HG03025 (cell line): ENCODE measurements around the gene CEBPG.

Experiments
- ATAC-seq: cut with Tn5 transposase; IDR thresholded peaks from one replicate; pipeline ENCODE4 v1.9.1; 2021; ENCODE audit warnings: mild to moderate bottlenecking, moderate library complexity; ENCODE audit not compliant: unreplicated experiment, low FRiP score

Gene CEBPG

GRCh38 chr19:33414667-33415605, 41.4 kb downstream of the CEBPG start:
- ATAC-seq: no peak

GRCh38 chr19:33416307-33417215, 43.1 kb downstream of the CEBPG start:
- no peak for ATAC-seq

- no peak for ATAC-seq
These were observed 44.2 kb downstream of the CEBPG start for GRCh38 chr19:33417751-33418150.

- no peak for ATAC-seq
These were observed 45.0 kb downstream of the CEBPG start for GRCh38 chr19:33418461-33418860.

GRCh38 chr19:33418871-33419787, 45.6 kb downstream of the CEBPG start:
- no peak for ATAC-seq

- ATAC-seq: no peak
These were observed 46.2 kb downstream of the CEBPG start for GRCh38 chr19:33419788-33420130.

GRCh38 chr19:33420821-33421220, 47.3 kb downstream of the CEBPG start:
- no peak for ATAC-seq

- no peak for ATAC-seq
These were observed 47.9 kb downstream of the CEBPG start for GRCh38 chr19:33421368-33421767.

GRCh38 chr19:33422369-33423180, 49.1 kb downstream of the CEBPG start:
- no peak for ATAC-seq

GRCh38 chr19:33424181-33424580, 50.7 kb downstream of the CEBPG start:
- no peak for ATAC-seq

- no peak for ATAC-seq
These were observed 53.3 kb downstream of the CEBPG start for GRCh38 chr19:33426621-33427361.

GRCh38 chr19:33427801-33428626, 54.5 kb downstream of the CEBPG start:
- ATAC-seq: no peak

- ATAC-seq: no peak
These were observed 55.2 kb downstream of the CEBPG start for GRCh38 chr19:33428627-33429125.

- ATAC-seq: no peak
These were observed 56.6 kb downstream of the CEBPG start for GRCh38 chr19:33429891-33430673.

- ATAC-seq: no peak
These were observed 57.3 kb downstream of the CEBPG start for GRCh38 chr19:33430674-33431277.

GRCh38 chr19:33432015-33432414, 58.5 kb downstream of the CEBPG start:
- ATAC-seq: no peak
